Fibroblast of skin of right quadriceps (primary cell): Measurements from ENCODE around the gene PCDHGA12.
"Not testable (repeated sequence)": the region's sequence is repeated elsewhere in the genome, so short reads cannot be mapped to it uniquely, and the experiment has no call there.

Source experiments
- DNase-seq: peaks from one replicate; pipeline ENCODE4 v3.0.0-alpha.2; 2013

The PCDHGA12 gene

GRCh38 chr5:141430332-141431113, at the start of gene PCDHGA12:
Gene PCDHGA12 (plus strand): TSS chr5:141430507. CDS start chr5:141430760, 253 bp downstream.
- DNase-seq: peak; percentile 92

GRCh38 chr5:141382469-141383294, 47.6 kb upstream of the PCDHGA12 start, which contains the start of gene PCDHGA7:
Gene PCDHGA7 (plus strand): TSS chr5:141382742. CDS start chr5:141382900, 158 bp downstream.
- peak; percentile 49 for DNase-seq

DNA sequence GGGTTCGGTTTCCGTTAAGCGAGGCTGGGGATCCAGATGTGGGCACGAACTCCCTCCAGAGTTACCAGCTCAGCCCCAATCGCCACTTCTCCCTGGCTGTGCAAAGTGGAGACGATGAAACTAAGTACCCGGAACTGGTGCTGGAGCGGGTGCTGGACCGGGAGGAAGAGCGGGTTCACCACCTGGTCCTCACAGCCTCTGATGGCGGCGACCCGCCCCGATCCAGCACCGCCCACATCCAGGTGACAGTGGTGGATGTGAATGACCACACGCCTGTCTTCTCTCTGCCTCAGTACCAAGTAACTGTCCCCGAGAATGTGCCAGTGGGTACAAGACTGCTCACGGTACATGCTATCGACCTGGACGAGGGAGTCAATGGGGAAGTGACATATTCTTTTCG, 47.0 kb upstream of the PCDHGA12 start:
- no peak for DNase-seq

- DNase-seq: no peak
Measured at GRCh38 chr5:141384471-141385267, 45.6 kb upstream of the PCDHGA12 start.

GRCh38 chr5:141387557-141388311, 42.6 kb upstream of the PCDHGA12 start, which contains the start of gene PCDHGB4:
Gene PCDHGB4 (plus strand): TSS chr5:141387698. CDS start chr5:141387885, 187 bp downstream.
- peak; percentile 57 for DNase-seq

- no peak for DNase-seq
Measured at GRCh38 chr5:141388661-141389060, 41.6 kb upstream of the PCDHGA12 start.

DNA sequence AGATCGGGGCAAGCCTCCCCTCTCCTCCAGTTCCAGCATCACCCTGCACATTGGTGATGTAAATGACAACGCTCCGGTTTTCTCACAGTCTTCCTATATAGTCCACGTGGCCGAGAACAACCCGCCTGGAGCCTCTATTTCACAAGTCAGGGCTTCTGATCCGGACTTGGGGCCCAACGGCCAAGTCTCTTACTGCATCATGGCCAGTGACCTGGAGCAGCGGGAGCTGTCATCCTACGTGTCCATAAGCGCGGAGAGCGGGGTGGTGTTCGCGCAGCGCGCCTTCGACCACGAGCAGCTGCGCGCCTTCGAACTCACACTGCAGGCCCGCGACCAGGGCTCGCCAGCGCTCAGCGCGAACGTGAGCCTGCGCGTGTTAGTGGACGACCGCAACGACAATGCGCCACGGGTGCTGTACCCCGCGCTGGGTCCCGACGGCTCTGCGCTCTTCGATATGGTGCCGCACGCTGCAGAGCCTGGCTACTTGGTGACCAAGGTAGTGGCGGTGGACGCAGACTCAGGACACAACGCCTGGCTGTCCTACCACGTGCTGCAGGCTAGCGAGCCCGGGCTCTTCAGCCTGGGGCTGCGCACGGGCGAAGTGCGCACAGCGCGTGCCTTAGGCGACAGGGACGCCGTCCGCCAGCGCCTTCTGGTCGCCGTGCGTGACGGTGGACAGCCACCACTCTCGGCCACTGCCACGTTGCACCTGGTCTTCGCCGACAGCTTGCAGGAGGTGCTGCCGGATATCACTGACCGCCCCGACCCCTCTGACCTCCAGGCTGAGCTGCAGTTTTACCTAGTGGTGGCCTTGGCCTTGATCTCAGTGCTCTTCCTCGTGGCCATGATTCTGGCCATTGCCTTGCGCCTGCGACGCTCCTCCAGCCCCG, 40.9 kb upstream of the PCDHGA12 start:
- DNase-seq: no peak

GRCh38 chr5:141392429-141393198, 37.7 kb upstream of the PCDHGA12 start, which contains the start of gene PCDHGA8:
Gene PCDHGA8 (plus strand): TSS chr5:141392633. CDS start chr5:141392814, 181 bp downstream.
- peak; percentile 37 for DNase-seq

DNA sequence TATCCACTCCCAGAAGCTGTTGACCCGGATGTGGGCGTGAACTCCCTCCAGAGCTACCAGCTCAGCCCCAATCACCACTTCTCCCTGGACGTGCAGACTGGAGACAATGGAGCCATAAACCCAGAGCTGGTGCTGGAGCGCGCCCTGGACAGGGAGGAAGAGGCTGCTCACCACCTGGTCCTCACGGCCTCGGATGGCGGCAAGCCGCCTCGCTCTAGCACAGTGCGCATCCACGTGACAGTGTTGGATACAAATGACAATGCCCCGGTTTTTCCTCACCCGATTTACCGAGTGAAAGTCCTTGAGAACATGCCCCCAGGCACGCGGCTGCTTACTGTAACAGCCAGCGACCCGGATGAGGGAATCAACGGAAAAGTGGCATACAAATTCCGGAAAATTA, 37.0 kb upstream of the PCDHGA12 start:
- DNase-seq: no peak

DNA sequence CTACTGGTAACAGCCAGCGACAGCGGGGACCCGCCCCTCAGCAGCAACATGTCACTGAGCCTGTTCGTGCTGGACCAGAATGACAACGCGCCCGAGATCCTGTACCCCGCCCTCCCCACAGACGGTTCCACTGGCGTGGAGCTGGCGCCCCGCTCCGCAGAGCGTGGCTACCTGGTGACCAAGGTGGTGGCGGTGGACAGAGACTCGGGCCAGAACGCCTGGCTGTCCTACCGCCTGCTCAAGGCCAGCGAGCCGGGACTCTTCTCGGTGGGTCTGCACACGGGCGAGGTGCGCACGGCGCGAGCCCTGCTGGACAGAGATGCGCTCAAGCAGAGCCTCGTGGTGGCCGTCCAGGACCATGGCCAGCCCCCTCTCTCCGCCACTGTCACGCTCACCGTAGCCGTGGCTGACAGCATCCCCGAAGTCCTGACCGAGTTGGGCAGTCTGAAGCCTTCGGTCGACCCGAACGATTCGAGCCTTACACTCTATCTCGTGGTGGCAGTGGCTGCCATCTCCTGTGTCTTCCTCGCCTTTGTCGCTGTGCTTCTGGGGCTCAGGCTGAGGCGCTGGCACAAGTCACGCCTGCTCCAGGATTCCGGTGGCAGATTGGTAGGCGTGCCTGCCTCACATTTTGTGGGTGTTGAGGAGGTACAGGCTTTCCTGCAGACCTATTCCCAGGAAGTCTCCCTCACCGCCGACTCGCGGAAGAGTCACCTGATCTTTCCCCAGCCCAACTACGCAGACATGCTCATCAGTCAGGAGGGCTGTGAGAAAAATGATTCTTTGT, 35.7 kb upstream of the PCDHGA12 start:
- not testable (repeated sequence) for DNase-seq

- peak; percentile 61 for DNase-seq
Measured at GRCh38 chr5:141397756-141398551, 32.4 kb upstream of the PCDHGA12 start, which contains the start of gene PCDHGB5. Gene PCDHGB5 (plus strand): TSS chr5:141397947. CDS start chr5:141398128, 181 bp downstream.

- no peak for DNase-seq
Measured at GRCh38 chr5:141398608-141399007, 31.7 kb upstream of the PCDHGA12 start.

DNA sequence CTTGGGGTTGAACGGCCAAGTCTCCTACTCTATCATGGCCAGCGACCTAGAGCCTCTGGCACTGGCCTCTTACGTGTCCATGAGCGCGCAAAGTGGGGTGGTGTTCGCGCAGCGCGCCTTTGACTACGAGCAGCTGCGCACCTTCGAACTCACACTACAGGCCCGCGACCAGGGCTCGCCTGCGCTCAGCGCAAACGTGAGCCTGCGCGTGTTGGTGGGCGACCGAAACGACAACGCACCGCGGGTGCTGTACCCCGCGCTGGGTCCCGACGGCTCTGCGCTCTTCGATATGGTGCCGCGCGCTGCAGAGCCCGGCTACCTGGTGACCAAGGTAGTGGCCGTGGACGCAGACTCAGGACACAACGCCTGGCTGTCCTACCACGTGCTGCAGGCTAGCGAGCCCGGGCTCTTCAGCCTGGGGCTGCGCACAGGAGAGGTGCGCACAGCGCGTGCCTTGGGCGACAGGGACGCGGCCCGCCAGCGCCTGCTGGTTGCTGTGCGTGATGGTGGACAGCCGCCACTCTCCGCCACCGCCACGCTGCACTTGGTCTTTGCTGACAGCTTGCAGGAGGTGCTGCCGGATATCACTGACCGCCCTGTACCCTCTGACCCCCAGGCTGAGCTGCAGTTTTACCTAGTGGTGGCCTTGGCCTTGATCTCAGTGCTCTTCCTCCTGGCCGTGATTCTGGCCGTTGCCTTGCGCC, 30.6 kb upstream of the PCDHGA12 start:
- no peak for DNase-seq

GRCh38 chr5:141402553-141403243, 27.6 kb upstream of the PCDHGA12 start, which contains the start of gene PCDHGA9:
Gene PCDHGA9 (plus strand): TSS chr5:141402778. CDS start chr5:141402953, 175 bp downstream.
- peak; percentile 35 for DNase-seq

DNA sequence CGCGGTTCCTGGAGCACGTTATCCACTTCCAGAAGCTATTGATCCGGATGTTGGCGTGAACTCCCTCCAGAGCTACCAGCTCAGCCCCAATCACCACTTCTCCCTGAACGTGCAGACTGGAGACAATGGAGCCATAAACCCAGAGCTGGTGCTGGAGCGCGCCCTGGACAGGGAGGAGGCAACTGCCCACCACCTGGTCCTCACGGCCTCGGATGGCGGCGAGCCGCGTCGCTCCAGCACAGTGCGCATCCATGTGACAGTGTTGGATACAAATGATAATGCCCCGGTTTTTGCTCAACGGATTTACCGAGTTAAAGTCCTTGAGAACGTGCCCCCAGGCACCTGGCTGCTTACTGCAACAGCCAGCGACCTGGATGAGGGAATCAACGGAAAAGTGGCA, 26.9 kb upstream of the PCDHGA12 start:
- no peak for DNase-seq

- DNase-seq: peak; percentile 46
Measured at GRCh38 chr5:141407790-141408505, 22.4 kb upstream of the PCDHGA12 start, which contains the start of gene PCDHGB6. Gene PCDHGB6 (plus strand): TSS chr5:141408021. CDS start chr5:141408203, 182 bp downstream.
